ENCODE data around the gene LDHAL6B. TPM values are rescaled to one million over a fixed set of nuclear protein-coding genes. Genes with fewer than 3 reads are reported as not detected.
A peak's percentile ranks its signal among the peaks of the same experiment; 100 is the strongest.

LDHAL6B gene
- total RNA-seq, 1 donor from 2014 or later: not detected

DNA sequence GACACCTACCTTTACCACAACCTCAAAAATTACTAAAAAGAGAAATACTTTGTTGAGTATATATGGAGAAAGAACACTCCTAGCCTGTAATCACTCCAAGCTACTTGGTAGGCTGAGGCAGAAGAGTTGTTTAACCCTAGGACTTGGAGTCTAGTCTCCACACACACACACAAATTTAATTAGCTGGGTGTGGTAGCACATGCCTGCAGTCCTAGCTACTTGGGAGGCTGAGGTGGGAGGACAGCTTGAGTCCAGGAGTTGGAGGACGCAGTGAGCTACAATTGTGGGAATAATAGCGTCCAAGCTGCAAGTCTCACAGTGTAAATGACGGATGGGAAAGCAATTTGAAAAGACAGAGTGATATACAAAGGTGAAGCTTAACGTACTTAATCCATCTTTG is 50.5 kb downstream of the LDHAL6B start:
- Histone ChIP-seq H3K79me2 (ENCODE audit: insufficient read depth, low read length) (no peaks in the 10 kb centered on the region), H3K4me1 (ENCODE audit: insufficient read depth, low read length) (no peaks in the 10 kb centered on the region), H3K27me3 (ENCODE audit: insufficient read depth, low read length) (no peaks in the 10 kb centered on the region), H2AFZ (ENCODE audit: low read depth, low read length) (no peak overlapping the region), H4K20me1 (ENCODE audit: insufficient read depth, low read length) (peaks cover 4% of the 10 kb centered on the region), H3K9me3 (ENCODE audit: insufficient read depth, low read depth, low read length) (no peaks in the 10 kb centered on the region), H3K27ac (ENCODE audit: low read depth, low read length) (no peak overlapping the region), H3K4me3 (ENCODE audit: insufficient read depth, low read depth, low read length) (no peak overlapping the region), H3K4me2 (ENCODE audit: low read length) (no peak overlapping the region), H3K36me3 (ENCODE audit: insufficient read depth, low read length) (peaks cover 21% of the 10 kb centered on the region), H3K9ac (ENCODE audit: low read length) (no peak overlapping the region)
- no peaks in the 10 kb centered on the region for H3K4me1 Mint-ChIP-seq (ENCODE audit: low read depth, unreplicated experiment)
- H3K27me3 Mint-ChIP-seq (ENCODE audit: low read depth, unreplicated experiment): no peaks in the 10 kb centered on the region
- no peak overlapping the region for H3K27ac Mint-ChIP-seq (ENCODE audit: unreplicated experiment)
- H3K9me3 Mint-ChIP-seq (ENCODE audit: unreplicated experiment): no peaks in the 10 kb centered on the region
- H3K36me3 Mint-ChIP-seq (ENCODE audit: low read depth, unreplicated experiment): peaks cover 28% of the 10 kb centered on the region
- no peak overlapping the region for H3K4me3 Mint-ChIP-seq (ENCODE audit: unreplicated experiment)
- no peak for TF ChIP-seq EZH2 (IDR thresholded peaks at IDR 0.05; ENCODE audit: insufficient read depth, low read length)
- TF ChIP-seq, protein P1, sequence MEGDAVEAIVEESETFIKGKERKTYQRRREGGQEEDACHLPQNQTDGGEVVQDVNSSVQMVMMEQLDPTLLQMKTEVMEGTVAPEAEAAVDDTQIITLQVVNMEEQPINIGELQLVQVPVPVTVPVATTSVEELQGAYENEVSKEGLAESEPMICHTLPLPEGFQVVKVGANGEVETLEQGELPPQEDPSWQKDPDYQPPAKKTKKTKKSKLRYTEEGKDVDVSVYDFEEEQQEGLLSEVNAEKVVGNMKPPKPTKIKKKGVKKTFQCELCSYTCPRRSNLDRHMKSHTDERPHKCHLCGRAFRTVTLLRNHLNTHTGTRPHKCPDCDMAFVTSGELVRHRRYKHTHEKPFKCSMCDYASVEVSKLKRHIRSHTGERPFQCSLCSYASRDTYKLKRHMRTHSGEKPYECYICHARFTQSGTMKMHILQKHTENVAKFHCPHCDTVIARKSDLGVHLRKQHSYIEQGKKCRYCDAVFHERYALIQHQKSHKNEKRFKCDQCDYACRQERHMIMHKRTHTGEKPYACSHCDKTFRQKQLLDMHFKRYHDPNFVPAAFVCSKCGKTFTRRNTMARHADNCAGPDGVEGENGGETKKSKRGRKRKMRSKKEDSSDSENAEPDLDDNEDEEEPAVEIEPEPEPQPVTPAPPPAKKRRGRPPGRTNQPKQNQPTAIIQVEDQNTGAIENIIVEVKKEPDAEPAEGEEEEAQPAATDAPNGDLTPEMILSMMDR (IDR thresholded peaks at IDR 0.05; ENCODE audit: insufficient read depth, low read depth, low read length): no peak
- FAIRE-seq (no peak), DNase-seq (ENCODE audit: low read depth) (no peak)

Small RNAs within 50 kb of the gene (microRNA-seq; reads per million reads assigned to microRNA genes)
- gene MIR2116: 9.9 reads per million, percentile 35 among the genes with 10 or more reads in this experiment

Other genes with a start within 250 kb of the LDHAL6B start
- gene RNF111, start 219.2 kb upstream of the LDHAL6B start, total RNA-seq: 33.2 and 44.1 TPM in 2 replicates
- gene CCNB2, start 101.7 kb upstream of the LDHAL6B start, total RNA-seq: 5.9 and 7.9 TPM in 2 replicates
- 227 and 244 TPM in 2 replicates for gene MYO1E, start 166.0 kb downstream of the LDHAL6B start, total RNA-seq
- 0.73 and 0.94 TPM in 2 replicates for gene FAM81A, start 231.3 kb downstream of the LDHAL6B start, total RNA-seq